NCI-H510A (cell line): ENCODE measurements around the gene MGRN1.

Experiments used
- DNase-seq: peaks from one replicate; lab custom pipeline; 2025; lab: John Stamatoyannopoulos, UW

MGRN1 gene

GRCh38 chr16:4654011-4654963 lies 29.7 kb downstream of the MGRN1 start:
- DNase-seq = no peak

- no peak for DNase-seq
These were observed 30.5 kb downstream of the MGRN1 start for GRCh38 chr16:4654964-4655590.

GRCh38 chr16:4655801-4656200 lies 31.2 kb downstream of the MGRN1 start:
- no peak for DNase-seq

- no peak for DNase-seq
These were observed 31.6 kb downstream of the MGRN1 start for GRCh38 chr16:4656221-4656620.

- no peak for DNase-seq
These were observed 32.4 kb downstream of the MGRN1 start for GRCh38 chr16:4656695-4657686.

GRCh38 chr16:4659363-4660353 lies 35.0 kb downstream of the MGRN1 start:
- DNase-seq = no peak

GRCh38 chr16:4660454-4661007 lies 35.9 kb downstream of the MGRN1 start:
- no peak for DNase-seq

- DNase-seq = no peak
These were observed 37.0 kb downstream of the MGRN1 start for GRCh38 chr16:4661661-4662060.

GRCh38 chr16:4663465-4663776 lies 38.8 kb downstream of the MGRN1 start:
- no peak for DNase-seq

- DNase-seq = no peak
These were observed 39.3 kb downstream of the MGRN1 start for GRCh38 chr16:4663777-4664465.

GRCh38 chr16:4664538-4665418 lies 40.2 kb downstream of the MGRN1 start:
- DNase-seq = peak; percentile 69

- no peak for DNase-seq
These were observed 42.0 kb downstream of the MGRN1 start for GRCh38 chr16:4666537-4667202.

- no peak for DNase-seq
These were observed 42.8 kb downstream of the MGRN1 start for GRCh38 chr16:4667203-4667963.

- DNase-seq = no peak
These were observed 43.8 kb downstream of the MGRN1 start for GRCh38 chr16:4668313-4668960.

- DNase-seq = no peak
These were observed 48.9 kb downstream of the MGRN1 start for GRCh38 chr16:4673387-4674046.

GRCh38 chr16:4674926-4675530 lies 50.4 kb downstream of the MGRN1 start:
- no peak for DNase-seq
